ENCODE data around the gene SRRD.

DNA sequence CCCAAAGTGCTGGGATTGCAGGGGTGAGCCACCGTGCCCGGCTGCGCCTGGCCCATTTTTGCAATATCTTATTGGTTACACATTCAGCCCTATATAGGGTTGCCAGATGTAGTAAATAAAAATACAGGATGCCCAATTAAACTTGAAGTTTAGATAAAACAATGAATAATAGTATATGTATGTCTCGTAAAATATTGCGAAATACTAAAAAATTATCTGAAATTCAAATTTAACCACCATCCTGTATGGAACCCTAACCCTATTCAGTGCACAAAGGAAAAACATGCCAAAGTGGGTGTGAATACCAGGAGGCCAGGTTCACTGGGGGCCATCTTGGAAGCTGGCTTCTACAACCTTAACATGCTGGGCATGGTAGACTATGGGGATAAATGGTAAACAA lies 33.8 kb downstream of the SRRD start:
- TF ChIP-seq, protein P1, sequence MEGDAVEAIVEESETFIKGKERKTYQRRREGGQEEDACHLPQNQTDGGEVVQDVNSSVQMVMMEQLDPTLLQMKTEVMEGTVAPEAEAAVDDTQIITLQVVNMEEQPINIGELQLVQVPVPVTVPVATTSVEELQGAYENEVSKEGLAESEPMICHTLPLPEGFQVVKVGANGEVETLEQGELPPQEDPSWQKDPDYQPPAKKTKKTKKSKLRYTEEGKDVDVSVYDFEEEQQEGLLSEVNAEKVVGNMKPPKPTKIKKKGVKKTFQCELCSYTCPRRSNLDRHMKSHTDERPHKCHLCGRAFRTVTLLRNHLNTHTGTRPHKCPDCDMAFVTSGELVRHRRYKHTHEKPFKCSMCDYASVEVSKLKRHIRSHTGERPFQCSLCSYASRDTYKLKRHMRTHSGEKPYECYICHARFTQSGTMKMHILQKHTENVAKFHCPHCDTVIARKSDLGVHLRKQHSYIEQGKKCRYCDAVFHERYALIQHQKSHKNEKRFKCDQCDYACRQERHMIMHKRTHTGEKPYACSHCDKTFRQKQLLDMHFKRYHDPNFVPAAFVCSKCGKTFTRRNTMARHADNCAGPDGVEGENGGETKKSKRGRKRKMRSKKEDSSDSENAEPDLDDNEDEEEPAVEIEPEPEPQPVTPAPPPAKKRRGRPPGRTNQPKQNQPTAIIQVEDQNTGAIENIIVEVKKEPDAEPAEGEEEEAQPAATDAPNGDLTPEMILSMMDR (IDR thresholded peaks at IDR 0.05; ENCODE audit: poor library complexity) = no peak
- no peak for TF ChIP-seq EZH2 (IDR thresholded peaks at IDR 0.05; ENCODE audit: borderline replicate concordance)
